Transverse colon (tissue), 4 donors: ENCODE measurements around the gene UMODL1. TPM values are rescaled to one million over a fixed set of nuclear protein-coding genes. Genes with fewer than 3 reads are reported as not detected.

Experiments used
- DNase-seq: peaks from one replicate; pipeline ENCODE4 v3.0.0-alpha.2; 2019
- H3K27ac ChIP-seq, 4 donors: fragments of 200-600 bp; sonication (generic); 2 replicates each; pipeline ENCODE4 v1.5.1; 2016 to 2018; ENCODE audit warnings: inconsistent platforms in 4 of 4
- H3K27me3 ChIP-seq: fragments of 200-600 bp; sonication (generic); 2 replicates; pipeline ENCODE4 v1.5.1; 2017; ENCODE audit warnings: inconsistent platforms
- H3K36me3 ChIP-seq, 4 donors: fragments of 200-600 bp; sonication (generic); 2 replicates each; pipeline ENCODE4 v1.5.1; 2017 to 2019; ENCODE audit warnings: inconsistent platforms in 4 of 4
- H3K4me1 ChIP-seq, 4 donors: fragments of 200-600 bp; sonication (generic); 2 replicates each; pipeline ENCODE4 v1.5.1; 2017 to 2020; ENCODE audit warnings: inconsistent platforms in 4 of 4
- H3K4me3 ChIP-seq, 4 donors: fragments of 200-600 bp; sonication (generic); 1 replicate in 1 of 4; 2 replicates in 3 of 4; pipeline versions ENCODE4 v1.5.1 to v1.6.1; 2017 to 2019; ENCODE audit warnings: inconsistent platforms in 4 of 4
- H3K9me3 ChIP-seq, 2 donors: fragments of 200-600 bp; sonication (generic); 2 replicates each; pipeline ENCODE4 v1.5.1; 2017 to 2019; ENCODE audit warnings: inconsistent platforms in 2 of 2
- EP300 ChIP-seq: sonication (generic); formaldehyde crosslinking; IDR thresholded peaks from one replicate; pipeline ENCODE4 v1.6.1; 2017; ENCODE audit warnings: antibody characterized with exemption, low read depth
- POLR2A ChIP-seq: fragments of 450-650 bp; IDR thresholded peaks from one replicate; pipeline ENCODE4 v1.6.1; 2016; ENCODE audit warnings: antibody characterized with exemption, mild to moderate bottlenecking, moderate library complexity
- POLR2AphosphoS5 ChIP-seq, 3 donors: sonication (generic); formaldehyde crosslinking; IDR thresholded peaks; one replicate each; pipeline ENCODE4 v1.6.1; 2016; ENCODE audit warnings: antibody characterized with exemption in 3 of 3
- WGBS, 2 donors: methylation state at CpG; one replicate each; pipeline ENCODE4 v1.1.5; 2018; ENCODE audit warnings: low coverage in 1 of 2; 5-methylcytosine and 5-hydroxymethylcytosine counted together
- in situ Hi-C, 4 donors: fragments of 200-750 bp; cut with MboI; loops; one replicate each; pipeline versions ENCODE4 v1.15.0 to v1.15.1; 2017; ENCODE audit warnings: low sequenced_read_pairs in 3 of 4, low pct_ligation_motif_present in 1 of 4, low pct_unique_long_range_greater_than_20kb in 1 of 4
- intact Hi-C: fragments of 100-400 bp; cut with DNase I; formaldehyde crosslinking; loops from one replicate; pipeline ENCODE4 v1.15.1; 2023; ENCODE audit warnings: low total_unique reads
- total RNA-seq, 4 donors: library from RNA; depleted of rRNA; stranded (reverse); fragments of >200 nt; gene quantifications; one replicate each; pipeline ENCODE4 v1.1.0, GENCODE V29; 2016
- TF ChIP-seq, protein P1 (sequence below), 5 experiments: fragments of 200-600 bp in 3 of 5; fragments of 450-650 bp in 2 of 5; sonication (generic) in 3 of 5; IDR thresholded peaks; 1 replicate in 2 of 5; 2 replicates in 3 of 5; pipeline ENCODE4 v1.5.1; 2016 to 2017; ENCODE audit warnings: antibody characterized with exemption in 5 of 5, inconsistent platforms in 3 of 5, mild to moderate bottlenecking in 2 of 5, moderate library complexity in 1 of 5

The UMODL1 gene
- total RNA-seq, 4 donors from 2014 or later, result 0.16 to 3.2 (median 0.68) TPM; not detected in 1

DNA sequence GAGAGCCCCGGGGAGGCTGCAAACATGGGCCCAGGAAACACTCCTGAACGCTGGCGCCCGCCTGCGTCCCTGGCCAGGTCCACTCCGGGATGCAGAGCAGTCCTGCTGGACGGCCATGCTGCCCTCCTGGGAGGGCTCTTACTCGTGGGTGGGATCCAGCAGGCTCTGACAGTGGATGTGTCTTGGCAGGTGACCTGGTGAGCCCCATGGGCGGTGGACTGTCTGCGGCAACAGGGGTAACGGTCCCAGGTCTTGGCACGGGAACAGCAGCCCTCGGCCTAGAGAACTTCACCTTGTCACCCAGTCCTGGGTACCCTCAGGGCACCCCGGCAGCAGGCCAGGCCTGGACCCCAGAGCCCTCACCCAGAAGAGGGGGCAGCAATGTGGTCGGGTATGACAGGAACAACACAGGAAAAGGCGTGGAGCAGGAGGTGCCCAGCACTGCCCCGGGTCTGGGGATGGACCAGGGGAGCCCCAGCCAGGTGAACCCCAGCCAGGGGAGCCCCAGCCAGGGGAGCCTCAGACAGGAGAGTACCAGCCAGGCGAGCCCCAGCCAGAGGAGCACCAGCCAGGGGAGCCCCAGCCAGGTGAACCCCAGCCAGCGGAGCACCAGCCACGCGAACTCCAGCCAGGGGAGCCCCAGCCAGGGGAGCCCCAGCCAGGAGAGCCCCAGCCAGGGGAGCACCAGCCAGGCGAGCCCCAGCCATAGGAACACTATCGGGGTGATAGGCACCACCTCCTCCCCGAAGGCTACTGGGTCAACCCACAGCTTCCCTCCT lies 39.8 kb downstream of the UMODL1 start:
- Histone ChIP-seq H3K27me3 (no peaks in the 10 kb centered on the region), H3K4me1 (peaks cover 0 to 12% (median 7%) of the 10 kb centered on the region in 4 donors), H3K4me3 (no peak overlapping the region), H3K27ac (no peak overlapping the region), H3K36me3 (no peaks in the 10 kb centered on the region), H3K9me3 (no peaks in the 10 kb centered on the region)
- TF ChIP-seq, protein P1, sequence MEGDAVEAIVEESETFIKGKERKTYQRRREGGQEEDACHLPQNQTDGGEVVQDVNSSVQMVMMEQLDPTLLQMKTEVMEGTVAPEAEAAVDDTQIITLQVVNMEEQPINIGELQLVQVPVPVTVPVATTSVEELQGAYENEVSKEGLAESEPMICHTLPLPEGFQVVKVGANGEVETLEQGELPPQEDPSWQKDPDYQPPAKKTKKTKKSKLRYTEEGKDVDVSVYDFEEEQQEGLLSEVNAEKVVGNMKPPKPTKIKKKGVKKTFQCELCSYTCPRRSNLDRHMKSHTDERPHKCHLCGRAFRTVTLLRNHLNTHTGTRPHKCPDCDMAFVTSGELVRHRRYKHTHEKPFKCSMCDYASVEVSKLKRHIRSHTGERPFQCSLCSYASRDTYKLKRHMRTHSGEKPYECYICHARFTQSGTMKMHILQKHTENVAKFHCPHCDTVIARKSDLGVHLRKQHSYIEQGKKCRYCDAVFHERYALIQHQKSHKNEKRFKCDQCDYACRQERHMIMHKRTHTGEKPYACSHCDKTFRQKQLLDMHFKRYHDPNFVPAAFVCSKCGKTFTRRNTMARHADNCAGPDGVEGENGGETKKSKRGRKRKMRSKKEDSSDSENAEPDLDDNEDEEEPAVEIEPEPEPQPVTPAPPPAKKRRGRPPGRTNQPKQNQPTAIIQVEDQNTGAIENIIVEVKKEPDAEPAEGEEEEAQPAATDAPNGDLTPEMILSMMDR (IDR thresholded peaks at IDR 0.05), result no peak
- no peak for TF ChIP-seq POLR2AphosphoS5 (IDR thresholded peaks at IDR 0.05)
- TF ChIP-seq EP300, result no peak
- TF ChIP-seq POLR2A, result no peak
- intact Hi-C loops (loop anchor here (1.0 kb wide), 1 partner anchor 97 kb away; no protein-coding TSS in a partner anchor), in situ Hi-C loops (loop anchor here (5.0 to 25.0 kb wide), 6 partner anchors 104 to 499 kb away; no protein-coding TSS in a partner anchor)
- DNase-seq, result no peak
- WGBS, 2 donors, result 81% methylated on average over 16 of the region's 24 CpGs; no CpG with 5 or more reads in 1 of the 2 donors

DNA sequence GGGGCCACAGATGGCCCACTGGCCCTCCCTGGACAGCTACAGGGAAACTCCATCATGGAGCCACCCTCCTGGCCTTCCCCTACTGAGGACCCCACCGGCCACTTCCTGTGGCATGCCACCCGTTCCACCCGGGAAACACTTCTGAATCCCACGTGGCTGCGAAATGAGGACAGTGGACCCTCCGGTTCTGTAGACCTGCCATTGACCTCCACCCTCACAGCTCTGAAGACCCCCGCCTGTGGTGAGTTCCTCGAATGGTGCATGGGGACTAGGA lies 40.3 kb downstream of the UMODL1 start:
- intact Hi-C loops, result loop anchor here (1.0 kb wide), 1 partner anchor 97 kb away; no protein-coding TSS in a partner anchor
- in situ Hi-C loops, result loop anchor here (5.0 to 25.0 kb wide), 6 partner anchors 104 to 499 kb away; no protein-coding TSS in a partner anchor
- Histone ChIP-seq H3K4me1 (peaks cover 0 to 12% (median 7%) of the 10 kb centered on the region in 4 donors), H3K27ac (no peak overlapping the region), H3K9me3 (no peaks in the 10 kb centered on the region), H3K27me3 (no peaks in the 10 kb centered on the region), H3K4me3 (no peak overlapping the region), H3K36me3 (no peaks in the 10 kb centered on the region)
- WGBS, 2 donors, result 81% methylated on average over 8 of the region's 8 CpGs; no CpG with 5 or more reads in 1 of the 2 donors
- TF ChIP-seq EP300 (no peak), POLR2A (no peak), POLR2AphosphoS5 (IDR thresholded peaks at IDR 0.05) (no peak)
- TF ChIP-seq, protein P1 (IDR thresholded peaks at IDR 0.05), result no peak
- no peak for DNase-seq

DNA sequence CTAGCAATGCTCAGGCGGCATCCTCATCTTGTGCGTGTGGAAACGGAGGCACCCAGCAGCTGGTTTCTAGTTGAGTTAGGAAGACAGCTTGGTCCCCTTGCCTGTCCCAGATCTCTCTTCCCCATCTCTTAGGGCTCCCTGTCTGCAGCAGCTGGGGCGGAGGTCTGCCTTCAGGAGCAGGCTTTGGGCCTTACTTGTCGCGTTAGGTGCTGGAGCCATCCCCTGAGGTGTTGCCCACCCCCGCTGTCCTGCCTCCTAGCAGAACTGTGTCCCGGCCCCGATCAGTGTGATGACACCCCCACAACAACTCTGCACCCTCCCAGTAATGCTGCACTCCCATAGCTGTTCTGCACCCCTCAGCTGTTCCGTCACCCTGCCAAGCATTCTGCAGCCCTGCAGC lies 40.7 kb downstream of the UMODL1 start:
- H3K4me3 ChIP-seq, result no peak overlapping the region
- no peaks in the 10 kb centered on the region for H3K36me3 ChIP-seq
- no peak for TF ChIP-seq EP300
- TF ChIP-seq POLR2AphosphoS5 (IDR thresholded peaks at IDR 0.05), result no peak
- no peak for TF ChIP-seq POLR2A
- TF ChIP-seq, protein P1 (IDR thresholded peaks at IDR 0.05), result no peak
- intact Hi-C loops, result loop anchor here (1.0 kb wide), 1 partner anchor 98 kb away; no protein-coding TSS in a partner anchor
- no peak overlapping the region for H3K27ac ChIP-seq
- WGBS, 2 donors, result 86 to 92% methylated on average over 5 to 10 of the region's 10 CpGs
- H3K27me3 ChIP-seq, result no peaks in the 10 kb centered on the region
- H3K9me3 ChIP-seq, result no peaks in the 10 kb centered on the region
- in situ Hi-C loops, result loop anchor here (5.0 to 25.0 kb wide), 6 partner anchors 105 to 500 kb away; no protein-coding TSS in a partner anchor
- no peak for DNase-seq
- peaks cover 0 to 13% (median 7%) of the 10 kb centered on the region in 4 donors for H3K4me1 ChIP-seq

DNA sequence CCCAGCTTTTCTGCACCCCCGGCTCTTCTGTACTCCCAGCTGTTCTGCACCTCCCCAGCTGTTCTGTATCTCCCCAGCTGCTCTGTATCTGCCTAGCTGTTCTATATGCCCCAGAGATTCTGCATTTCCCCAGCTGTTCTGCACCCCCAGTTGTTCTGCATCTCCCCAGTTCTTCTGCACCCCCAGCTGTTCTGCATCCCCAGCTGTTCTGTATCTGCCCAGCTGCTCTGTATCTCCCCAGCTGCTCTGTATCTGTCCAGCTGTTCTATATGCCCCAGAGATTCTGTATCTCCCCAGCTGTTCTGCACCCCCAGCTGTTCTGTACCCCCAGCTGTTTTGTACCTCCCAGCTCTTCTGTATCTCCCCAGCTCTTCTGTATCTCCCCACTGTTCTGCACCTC lies 41.1 kb downstream of the UMODL1 start:
- Histone ChIP-seq H3K4me1 (peaks cover 0 to 17% (median 12%) of the 10 kb centered on the region in 4 donors), H3K9me3 (no peaks in the 10 kb centered on the region), H3K27ac (no peak overlapping the region), H3K4me3 (no peak overlapping the region), H3K27me3 (no peaks in the 10 kb centered on the region), H3K36me3 (no peaks in the 10 kb centered on the region)
- no peak for DNase-seq
- intact Hi-C loops (no loop called here), in situ Hi-C loops (loop anchor here (5.0 to 25.0 kb wide), 6 partner anchors 105 to 500 kb away; no protein-coding TSS in a partner anchor)
- TF ChIP-seq, protein P1 (IDR thresholded peaks at IDR 0.05), result no peak
- TF ChIP-seq POLR2A (no peak), POLR2AphosphoS5 (IDR thresholded peaks at IDR 0.05) (no peak), EP300 (no peak)
- WGBS, 2 donors, result 71% methylated on average over 1 of the region's 1 CpG; no CpG with 5 or more reads in 1 of the 2 donors
